Stimulated activated CD8-positive, alpha-beta memory T cell treated with anti-CD3 and anti-CD28 coated beads, Interleukin-15, amount 100 ng/mL, for 4 hours (primary cell): ENCODE results near the gene SOAT2.
"Not testable (repeated sequence)": the region's sequence is repeated elsewhere in the genome, so short reads cannot be mapped to it uniquely, and the experiment has no call there.

ENCODE experiments used
- DNase-seq, 2 donors: peaks; one replicate each; pipeline ENCODE4 v3.0.0-alpha.2; 2020; ENCODE audit warnings: low read depth in 2 of 2

SOAT2 gene

GRCh38 chr12:53101931-53102781 is 1.1 kb upstream of the SOAT2 start:
- no peak for DNase-seq

- DNase-seq, result no peak
These were observed 597 bp downstream of the SOAT2 start for GRCh38 chr12:53103860-53104305.

- no peak for DNase-seq
These were observed 2.0 kb downstream of the SOAT2 start for GRCh38 chr12:53105256-53105655.

- no peak for DNase-seq
These were observed 2.6 kb downstream of the SOAT2 start for GRCh38 chr12:53105712-53106439.

GRCh38 chr12:53107122-53107521 is 3.8 kb downstream of the SOAT2 start:
- no peak for DNase-seq

GRCh38 chr12:53112431-53112830 is 9.1 kb downstream of the SOAT2 start:
- DNase-seq, result not testable (repeated sequence)

GRCh38 chr12:53113136-53113705 is 9.9 kb downstream of the SOAT2 start:
- DNase-seq, result no peak

- DNase-seq, result no peak
These were observed 10.7 kb downstream of the SOAT2 start for GRCh38 chr12:53113951-53114350.

GRCh38 chr12:53115112-53115890 is 12.0 kb downstream of the SOAT2 start:
- DNase-seq, result no peak

GRCh38 chr12:53115891-53116648 is 12.8 kb downstream of the SOAT2 start:
- DNase-seq, result no peak

- DNase-seq, result no peak
These were observed 15.5 kb downstream of the SOAT2 start for GRCh38 chr12:53118751-53119300.

- no peak for DNase-seq
These were observed 17.6 kb downstream of the SOAT2 start for GRCh38 chr12:53120685-53121525.

GRCh38 chr12:53122961-53123468 is 19.7 kb downstream of the SOAT2 start:
- DNase-seq, result no peak

- DNase-seq, result no peak
These were observed 20.5 kb downstream of the SOAT2 start for GRCh38 chr12:53123578-53124351.

GRCh38 chr12:53124352-53124723 is 21.1 kb downstream of the SOAT2 start:
- DNase-seq, result no peak

- DNase-seq, result no peak
These were observed 23.9 kb downstream of the SOAT2 start for GRCh38 chr12:53127169-53127568.

- DNase-seq, result no peak
These were observed 25.7 kb downstream of the SOAT2 start for GRCh38 chr12:53128780-53129569.

GRCh38 chr12:53131844-53132243 is 28.6 kb downstream of the SOAT2 start:
- DNase-seq, result no peak
